H7 (cell line): Measurements from ENCODE around the gene GPBAR1. TPM values are rescaled to one million over a fixed set of nuclear protein-coding genes. Genes with fewer than 3 reads are reported as not detected.
"Not testable (repeated sequence)": the region's sequence is repeated elsewhere in the genome, so short reads cannot be mapped to it uniquely, and the experiment has no call there.

Experiments
- DNase-seq: peaks from one replicate; pipeline ENCODE4 v3.0.0; 2012
- H3K27me3 ChIP-seq: 2 replicates; pipeline ENCODE4 v1.6.0; 2011; ENCODE audit warnings: mild to moderate bottlenecking, low read length; ENCODE audit not compliant: control insufficient read depth, insufficient read depth
- H3K36me3 ChIP-seq: replicated peaks from 2 replicates; pipeline ENCODE4 v1.5.1; 2011; ENCODE audit warnings: low read length; ENCODE audit not compliant: control insufficient read depth, insufficient read depth
- H3K4me3 ChIP-seq: 2 replicates; pipeline ENCODE4 v1.5.1; 2011; ENCODE audit warnings: low read depth, mild to moderate bottlenecking, control low read depth, low read length, moderate library complexity; ENCODE audit not compliant: insufficient read depth
- total RNA-seq: library from RNA; depleted of rRNA; stranded (reverse); fragments of >200 nt; shearing (Covaris generic); gene quantifications from 2 replicates; pipeline ENCODE4 v1.2.3, GENCODE V29; 2014

GPBAR1 gene
- total RNA-seq, 1 experiment from 2014 or later: not detected

DNA sequence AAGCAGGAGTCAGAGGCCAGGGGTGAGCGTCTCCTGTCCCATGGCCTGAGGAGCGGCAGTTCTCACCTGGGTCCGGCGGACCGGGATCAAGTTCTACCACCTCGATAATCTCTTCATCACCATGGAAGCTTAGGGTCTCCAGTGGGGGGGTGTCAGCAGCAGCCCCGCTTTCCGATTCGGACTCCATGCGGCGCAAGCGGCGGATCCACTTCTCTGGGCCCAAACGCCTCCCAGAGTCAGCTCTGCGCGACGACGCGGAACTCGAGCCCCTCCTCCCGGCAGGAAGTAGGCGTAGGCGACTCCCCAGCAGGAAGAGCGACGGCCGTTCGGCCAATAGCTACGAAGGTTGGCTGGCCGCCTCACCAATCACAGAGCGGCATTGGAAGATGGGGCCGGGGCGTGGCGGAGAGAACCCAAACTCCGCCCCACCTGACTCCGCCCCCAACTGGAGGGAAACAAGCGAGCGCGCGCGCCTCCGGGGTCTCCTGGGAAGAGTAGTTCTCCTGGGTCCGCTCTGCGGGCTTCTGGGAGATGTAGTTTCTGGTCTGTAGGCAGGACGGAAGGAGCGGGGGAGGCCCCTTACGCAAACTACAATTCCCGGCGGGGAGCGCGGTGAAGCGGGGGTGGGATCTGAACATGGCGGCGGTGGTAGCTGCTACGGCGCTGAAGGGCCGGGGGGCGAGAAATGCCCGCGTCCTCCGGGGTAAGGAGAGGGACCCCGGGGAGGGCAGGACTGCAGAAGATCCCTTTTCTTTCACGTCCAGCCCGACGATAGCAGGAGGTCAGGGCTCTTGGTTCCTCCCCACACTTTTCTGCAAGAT lies 9.3 kb downstream of the GPBAR1 start, which contains the start of the genes AAMP and PNKD:
Gene AAMP, minus strand, starts transcription at position 238 of the 821 bp plus-strand sequence. Its CDS starts 51 bp downstream, at position 187.
Gene PNKD, plus strand, starts transcription at position 620 of the 821 bp plus-strand sequence. Its CDS starts 17 bp downstream, at position 637.
- H3K27me3 ChIP-seq: no peaks in the 10 kb centered on the region
- peak within 1 kb of the TSS; percentile 97 for H3K4me3 ChIP-seq
- peak; percentile 100 for DNase-seq
- peaks cover 29% of the 10 kb centered on the region for H3K36me3 ChIP-seq

DNA sequence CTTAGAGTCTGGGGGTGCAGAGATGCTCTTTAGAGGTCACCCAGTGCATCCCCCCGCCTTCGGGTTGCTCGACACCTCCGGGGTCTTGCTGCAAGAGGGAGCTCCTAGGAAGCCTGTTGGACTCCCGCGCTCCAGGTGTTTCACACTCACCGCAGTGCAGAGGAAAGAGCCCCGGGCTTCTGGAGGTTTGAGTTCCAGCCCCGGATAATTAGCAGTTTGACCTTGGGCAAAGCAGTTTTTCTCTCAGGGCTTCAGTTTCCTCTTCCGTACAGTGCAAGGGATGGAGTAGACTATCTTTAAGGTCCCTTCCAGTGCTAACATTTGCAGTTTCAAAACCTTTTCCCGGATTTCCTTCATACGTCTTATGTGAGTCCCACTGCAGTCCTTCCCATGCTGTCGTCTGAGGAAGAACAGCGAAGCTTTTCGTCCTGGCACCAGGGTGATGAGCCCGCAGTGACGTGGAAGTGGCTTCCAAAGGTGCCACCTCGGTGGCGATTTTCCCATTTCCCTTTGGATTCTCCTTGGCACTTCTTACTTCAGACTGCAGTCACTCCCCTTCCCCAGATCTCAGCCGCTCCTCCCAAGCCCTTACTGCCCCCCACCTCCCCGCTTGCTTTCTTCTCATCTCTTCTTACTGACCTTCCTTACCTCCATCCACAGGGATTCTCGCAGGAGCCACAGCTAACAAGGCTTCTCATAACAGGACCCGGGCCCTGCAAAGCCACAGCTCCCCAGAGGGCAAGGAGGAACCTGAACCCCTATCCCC lies 10.1 kb downstream of the GPBAR1 start:
- DNase-seq: peak; percentile 47
- peak overlapping the region; percentile 65 for H3K4me3 ChIP-seq
- peaks cover 32% of the 10 kb centered on the region for H3K36me3 ChIP-seq
- no peaks in the 10 kb centered on the region for H3K27me3 ChIP-seq

DNA sequence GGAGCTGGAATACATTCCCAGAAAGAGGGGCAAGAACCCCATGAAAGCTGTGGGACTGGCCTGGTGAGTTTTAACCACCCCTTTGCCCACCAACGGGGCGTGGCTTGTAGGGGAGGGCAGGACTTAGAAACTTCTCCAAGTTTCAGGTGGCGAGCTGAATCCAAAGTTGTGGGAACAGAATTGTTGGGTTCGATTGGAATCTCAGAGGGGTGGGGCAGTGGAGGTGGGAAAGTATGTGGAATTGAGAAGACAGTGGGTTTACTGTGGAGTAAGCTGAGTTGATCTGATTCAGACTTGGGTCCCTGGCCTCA lies 10.6 kb downstream of the GPBAR1 start:
- no peaks in the 10 kb centered on the region for H3K27me3 ChIP-seq
- H3K4me3 ChIP-seq: peak overlapping the region; percentile 65; the same call in 1 of the 2 replicates
- no peak for DNase-seq
- peaks cover 28% of the 10 kb centered on the region for H3K36me3 ChIP-seq

DNA sequence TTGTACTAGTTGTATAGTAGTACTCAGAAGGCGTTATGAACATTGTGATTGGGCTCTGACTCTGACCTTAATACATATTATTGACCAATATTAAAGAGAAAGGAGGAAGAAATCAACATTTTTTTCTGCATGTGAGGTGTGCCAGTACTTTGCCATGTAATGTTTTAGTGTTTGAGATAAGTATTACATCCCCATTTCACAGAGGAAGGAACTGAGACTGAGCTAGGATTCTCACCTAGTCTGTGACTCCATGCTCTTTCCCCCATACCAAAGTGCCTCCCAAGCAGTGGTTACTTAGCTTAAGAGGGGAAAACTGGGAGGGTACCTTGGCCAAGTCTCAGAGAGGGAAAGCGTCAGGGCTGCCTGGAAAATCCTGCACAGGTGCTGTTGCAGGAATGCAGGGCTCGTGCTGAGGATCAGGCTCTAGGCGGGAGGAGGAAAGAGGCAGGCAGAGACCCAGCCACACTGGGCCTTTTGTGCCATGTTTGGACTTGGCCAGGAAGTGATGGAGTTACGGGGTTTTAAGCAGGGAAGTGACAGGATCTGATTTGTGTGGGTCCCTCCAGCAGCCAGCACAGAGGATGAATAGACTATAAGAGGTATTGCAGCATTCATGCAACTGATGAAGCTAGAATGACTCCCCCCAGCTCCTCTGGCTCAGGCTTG lies 11.2 kb downstream of the GPBAR1 start:
- peak; percentile 28 for DNase-seq
- H3K36me3 ChIP-seq: peaks cover 29% of the 10 kb centered on the region
- H3K27me3 ChIP-seq: no peaks in the 10 kb centered on the region
- H3K4me3 ChIP-seq: no peak overlapping the region

DNA sequence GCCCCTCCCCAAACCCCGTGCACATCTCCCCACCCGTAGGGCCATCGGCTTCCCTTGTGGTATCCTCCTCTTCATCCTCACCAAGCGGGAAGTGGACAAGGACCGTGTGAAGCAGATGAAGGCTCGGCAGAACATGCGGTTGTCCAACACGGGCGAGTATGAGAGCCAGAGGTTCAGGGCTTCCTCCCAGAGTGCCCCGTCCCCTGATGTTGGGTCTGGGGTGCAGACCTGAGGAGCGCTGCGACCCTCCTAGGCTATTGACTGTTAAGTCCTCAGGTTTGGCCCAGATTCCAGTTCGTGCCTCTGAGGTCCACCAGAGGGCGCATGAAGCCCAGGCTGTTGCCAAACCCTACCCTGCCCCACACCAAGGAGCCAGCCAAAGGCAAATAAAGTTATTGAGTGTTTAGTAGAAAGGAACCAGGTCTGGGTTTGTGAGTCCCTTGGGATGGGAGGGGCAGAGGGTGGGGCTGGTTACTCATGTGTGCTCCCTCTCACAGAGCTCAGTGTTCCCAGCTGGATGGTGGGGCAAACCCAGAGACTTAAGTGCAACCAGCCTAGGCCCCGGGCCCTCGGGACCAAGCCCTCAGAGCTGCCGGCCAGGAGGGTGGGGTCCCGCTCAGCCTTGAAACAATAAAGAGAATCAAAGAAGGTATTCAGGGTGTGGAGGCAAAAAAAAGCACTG lies 11.9 kb downstream of the GPBAR1 start:
- peak; percentile 91 for DNase-seq
- peaks cover 24% of the 10 kb centered on the region for H3K36me3 ChIP-seq
- H3K4me3 ChIP-seq: no peak overlapping the region
- H3K27me3 ChIP-seq: no peaks in the 10 kb centered on the region

DNA sequence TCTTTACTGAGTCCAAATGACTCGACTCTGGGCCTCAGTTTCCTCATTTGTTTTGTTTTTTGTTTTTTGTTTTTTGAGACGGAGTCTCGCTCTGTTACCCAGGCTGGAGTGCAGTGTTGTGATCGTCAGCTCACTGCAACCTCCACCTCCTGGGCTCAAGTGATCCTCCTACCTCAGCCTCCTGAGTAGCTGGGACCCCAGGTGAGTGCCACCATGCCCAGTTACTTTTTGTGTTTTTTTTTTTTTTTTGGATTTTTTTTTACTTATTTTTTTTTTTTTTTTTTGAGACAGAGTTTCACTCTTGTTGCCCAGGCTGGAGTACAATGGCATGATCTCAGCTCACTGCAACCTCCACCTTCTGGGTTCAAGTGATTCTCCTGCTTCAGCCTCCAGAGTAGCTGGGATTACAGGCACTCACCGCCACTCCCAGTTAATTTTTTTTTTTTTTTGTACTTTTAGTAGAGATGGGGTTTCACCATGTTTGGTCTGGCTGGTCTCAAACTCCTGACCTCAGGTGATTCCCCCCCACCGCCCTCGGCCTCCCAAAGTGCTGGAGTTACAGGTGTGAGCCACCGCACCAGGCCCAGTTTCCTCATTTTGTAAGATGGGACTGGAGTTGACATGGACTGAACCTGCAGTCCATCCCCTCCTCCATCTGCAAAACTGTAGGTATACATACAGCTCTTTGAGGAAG lies 12.5 kb downstream of the GPBAR1 start:
- peaks cover 26% of the 10 kb centered on the region for H3K36me3 ChIP-seq
- H3K27me3 ChIP-seq, H3K4me3 ChIP-seq, DNase-seq: not testable (repeated sequence)

DNA sequence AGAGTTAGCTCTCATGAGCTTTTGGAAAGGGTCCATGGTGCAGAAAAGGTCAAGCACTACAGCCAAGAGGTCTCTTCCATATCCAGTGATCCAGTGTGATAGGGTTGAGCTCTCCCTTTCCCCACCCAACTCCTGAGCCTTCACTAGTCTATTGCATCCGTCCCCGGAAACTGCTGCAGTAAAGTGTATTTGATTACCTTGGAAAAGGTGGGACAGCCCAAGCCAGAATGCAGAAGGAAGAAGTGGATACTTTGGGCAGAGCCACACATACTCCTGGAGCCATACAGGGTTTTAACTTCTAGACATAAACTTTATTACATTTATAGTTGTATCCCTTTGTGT lies 13.1 kb downstream of the GPBAR1 start:
- H3K27me3 ChIP-seq: no peaks in the 10 kb centered on the region
- H3K4me3 ChIP-seq: no peak overlapping the region
- peak; percentile 16 for DNase-seq
- H3K36me3 ChIP-seq: peaks cover 26% of the 10 kb centered on the region

DNA sequence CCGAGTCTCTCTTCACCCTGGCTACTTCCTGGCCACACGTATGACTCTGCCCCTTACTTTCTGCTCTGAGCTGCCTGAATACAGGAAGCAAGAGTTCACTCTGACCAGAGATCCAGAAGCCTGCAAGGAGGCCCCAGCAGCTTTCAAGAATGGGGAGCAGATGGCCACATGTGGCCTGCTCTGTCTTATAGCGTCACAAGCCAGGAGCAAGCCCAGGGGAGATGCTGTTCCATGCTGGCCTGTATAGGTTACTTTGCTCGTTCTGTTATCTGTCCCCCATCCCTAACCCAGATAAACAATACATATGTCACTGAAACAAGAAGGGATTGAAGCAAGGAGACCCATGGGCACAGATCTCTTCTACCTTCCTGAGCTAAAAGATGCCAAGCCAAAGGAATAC lies 13.8 kb downstream of the GPBAR1 start:
- Histone ChIP-seq H3K27me3 (no peaks in the 10 kb centered on the region), H3K4me3 (no peak overlapping the region), H3K36me3 (peaks cover 26% of the 10 kb centered on the region)
- DNase-seq: no peak

DNA sequence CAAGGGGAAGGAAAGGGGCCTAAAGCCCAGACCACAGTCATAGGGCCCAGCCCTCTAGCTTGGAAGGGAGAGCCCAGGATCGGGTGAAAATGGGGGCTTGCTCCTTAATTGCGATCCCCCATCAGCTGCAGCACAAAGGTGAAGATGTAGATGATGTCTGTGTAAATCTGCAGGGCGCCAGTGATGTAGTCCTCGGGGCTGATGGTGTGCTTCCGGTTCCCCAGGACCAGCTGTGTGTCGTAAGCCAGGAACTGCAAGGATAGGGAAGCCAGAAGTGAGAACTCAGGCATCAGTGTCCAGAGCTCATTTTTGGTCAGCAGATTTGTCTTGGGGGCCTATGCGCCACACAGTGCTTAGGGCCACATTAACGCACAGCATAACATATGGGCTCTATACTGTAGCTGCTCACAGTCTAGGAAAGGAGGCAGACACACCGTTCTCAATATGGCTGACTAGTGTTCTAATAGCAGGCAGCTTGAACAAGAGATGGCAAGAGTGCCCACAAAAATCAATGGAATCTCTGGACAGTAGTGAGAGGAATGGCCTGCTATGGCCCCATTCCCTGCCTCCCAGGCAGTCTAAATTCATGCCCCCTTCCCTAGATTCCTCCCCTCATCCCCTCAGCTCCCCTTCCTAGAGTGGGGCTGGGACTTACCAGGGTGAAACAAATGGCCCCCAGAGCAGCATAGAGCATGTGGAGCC lies 14.7 kb downstream of the GPBAR1 start:
- no peaks in the 10 kb centered on the region for H3K27me3 ChIP-seq
- H3K4me3 ChIP-seq: no peak overlapping the region
- no peak for DNase-seq

DNA sequence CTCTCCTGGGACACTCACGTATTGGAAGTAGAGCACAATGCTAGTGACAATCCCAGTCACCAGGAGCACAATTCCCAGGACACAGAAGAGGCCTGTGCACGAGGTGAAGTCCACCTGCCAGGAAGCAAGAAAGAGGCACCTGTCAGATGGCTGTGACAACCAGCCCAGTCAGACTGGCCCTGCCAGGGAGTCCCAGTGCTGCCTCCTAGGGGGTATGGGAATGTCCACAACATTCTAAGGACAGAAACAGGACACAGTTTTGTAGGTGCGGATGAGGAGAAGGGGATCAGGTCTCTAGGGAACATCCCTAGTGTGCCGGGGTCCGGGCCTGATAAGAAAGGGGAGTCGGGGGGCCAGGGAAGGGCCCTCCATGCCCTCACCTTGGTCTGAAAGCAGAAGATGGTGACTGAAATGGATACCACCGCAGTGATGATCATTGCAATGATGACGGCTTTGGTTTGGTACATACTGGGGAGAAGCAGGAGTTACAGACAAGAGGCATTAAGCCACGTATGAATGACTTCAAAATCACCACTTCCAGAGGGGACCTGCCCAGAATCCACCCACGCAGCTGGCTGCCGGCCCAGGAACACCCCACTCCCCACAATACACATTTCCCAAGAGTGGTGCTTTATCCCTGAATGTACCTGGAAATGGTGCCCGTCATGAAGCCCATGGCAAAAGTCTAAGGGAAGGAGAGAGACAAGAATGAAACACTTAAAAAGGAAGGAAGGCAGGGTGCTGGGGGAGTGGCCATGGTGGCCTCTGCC lies 16.4 kb downstream of the GPBAR1 start:
- DNase-seq: no peak
- Histone ChIP-seq H3K36me3 (peaks cover 28% of the 10 kb centered on the region), H3K27me3 (no peaks in the 10 kb centered on the region), H3K4me3 (no peak overlapping the region)

More for the DNA sequence above, 14.7 kb downstream of the GPBAR1 start:
- peaks cover 28% of the 10 kb centered on the region for H3K36me3 ChIP-seq

DNA sequence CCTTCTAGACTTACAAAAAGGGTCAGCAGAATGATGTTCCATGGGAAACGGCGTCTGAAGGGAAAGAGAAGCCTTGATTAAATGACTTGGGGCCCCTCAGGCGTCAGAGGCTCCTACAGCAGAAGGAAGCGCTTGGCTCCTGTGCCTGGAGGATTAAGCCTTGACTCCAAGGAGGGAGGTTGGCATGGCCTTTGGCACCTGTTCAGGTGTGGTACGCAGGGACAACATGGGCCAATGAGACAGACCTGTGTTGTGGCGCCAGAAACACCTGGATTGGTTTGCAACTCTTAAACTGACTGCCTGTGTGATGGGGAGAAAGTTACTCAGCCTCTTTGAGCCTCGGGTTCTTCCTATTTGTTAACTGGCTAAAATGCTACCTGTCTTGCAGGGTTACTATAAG lies 17.1 kb downstream of the GPBAR1 start:
- no peak for DNase-seq
- Histone ChIP-seq H3K4me3 (no peak overlapping the region), H3K36me3 (peaks cover 28% of the 10 kb centered on the region), H3K27me3 (no peaks in the 10 kb centered on the region)

DNA sequence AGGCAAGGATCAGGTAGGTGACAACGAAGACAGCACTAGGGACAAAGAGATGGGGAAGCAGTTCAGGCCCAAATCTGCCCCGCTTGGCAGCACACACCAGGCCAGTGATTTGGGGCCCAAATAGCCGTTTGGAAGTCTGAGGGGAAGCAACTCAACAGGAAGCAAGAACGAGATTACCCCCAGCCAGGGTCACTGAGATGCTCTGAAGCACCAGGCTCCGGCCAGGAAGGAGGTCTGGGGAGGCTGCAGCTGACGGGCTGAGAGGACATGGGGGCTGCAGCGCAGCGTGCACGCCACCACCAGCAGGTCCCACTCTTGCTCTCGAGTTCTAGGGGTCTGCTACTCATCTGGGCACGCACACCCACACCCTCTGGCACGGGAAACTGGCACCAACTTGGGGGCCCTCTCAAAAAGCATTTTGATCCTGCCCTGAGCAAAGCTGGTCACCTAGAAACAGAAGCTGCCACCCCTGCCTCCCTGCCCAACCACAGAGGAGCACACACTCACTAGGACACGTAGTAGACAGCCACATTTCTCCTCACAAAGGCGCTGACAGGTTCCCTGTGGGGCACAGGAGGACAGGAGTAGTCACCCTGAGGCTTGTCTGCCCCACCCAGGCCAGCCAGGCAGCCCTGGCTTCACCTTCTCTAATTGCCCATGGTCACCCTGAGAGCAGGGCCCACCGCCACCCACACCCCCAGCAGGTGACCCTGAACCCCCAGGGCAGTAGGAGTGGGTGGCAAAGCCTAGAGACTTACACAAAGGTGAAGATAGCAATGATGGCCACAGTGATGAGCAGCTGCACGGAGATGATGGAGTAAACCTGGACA lies 17.9 kb downstream of the GPBAR1 start:
- DNase-seq: no peak
- H3K36me3 ChIP-seq: peaks cover 27% of the 10 kb centered on the region
- no peak overlapping the region for H3K4me3 ChIP-seq
- H3K27me3 ChIP-seq: no peaks in the 10 kb centered on the region
